SU-DHL-6 (cell line): ENCODE data around the gene PXMP4.

Experiments
- H2AFZ ChIP-seq: fragments of 200-600 bp; sonication (generic); 2 replicates; pipeline ENCODE4 v1.6.1; 2014; ENCODE audit warnings: low read depth, mild to moderate bottlenecking, moderate library complexity, mixed read lengths, antibody characterized with exemption, low read length; ENCODE audit not compliant: severe bottlenecking
- H3F3A ChIP-seq: fragments of 200-600 bp; shearing (Covaris generic); 2 replicates; pipeline ENCODE4 v1.6.0; 2016; ENCODE audit warnings: antibody characterized with exemption, mild to moderate bottlenecking; ENCODE audit not compliant: insufficient read depth
- H3K27ac ChIP-seq: fragments of 200-600 bp; sonication (generic); 2 replicates; pipeline ENCODE4 v1.5.1; 2016; ENCODE audit warnings: low read depth, mild to moderate bottlenecking, low read length, moderate library complexity, mixed read lengths
- H3K27me3 ChIP-seq: fragments of 200-600 bp; sonication (generic), shearing (Covaris generic); 2 replicates; pipeline ENCODE4 v1.6.0; 2014; ENCODE audit warnings: mild to moderate bottlenecking, low read length
- H3K36me3 ChIP-seq: fragments of 200-600 bp; sonication (generic); 2 replicates; pipeline ENCODE4 v1.6.1; 2014; ENCODE audit warnings: mild to moderate bottlenecking, low read length, mixed read lengths
- H3K4me2 ChIP-seq: fragments of 300-600, 200-600 bp; shearing (Covaris generic), sonication (generic); 2 replicates; pipeline ENCODE4 v1.6.0; 2014; ENCODE audit warnings: low read length, low read depth, mild to moderate bottlenecking; ENCODE audit not compliant: poor library complexity, severe bottlenecking
- H3K4me3 ChIP-seq: fragments of 200-600 bp; sonication (generic); 2 replicates; pipeline ENCODE4 v1.5.1; 2014; ENCODE audit warnings: antibody characterized with exemption, low read length, mild to moderate bottlenecking, mixed read lengths; ENCODE audit not compliant: insufficient read depth, poor library complexity, severe bottlenecking
- H3K79me2 ChIP-seq: fragments of 200-600 bp; sonication (generic); 2 replicates; pipeline ENCODE4 v1.6.1; 2014; ENCODE audit warnings: mild to moderate bottlenecking, low read length, moderate library complexity; ENCODE audit not compliant: insufficient read depth
- H3K9ac ChIP-seq: fragments of 200-600 bp; sonication (generic); 2 replicates; pipeline ENCODE4 v1.7.0; 2014; ENCODE audit warnings: mild to moderate bottlenecking, low read length
- H3K9me2 ChIP-seq: fragments of 200-600 bp; sonication (generic); replicated peaks from 2 replicates; pipeline ENCODE4 v1.6.1; 2014; ENCODE audit warnings: low read length; ENCODE audit not compliant: insufficient read depth
- H3K9me3 ChIP-seq: fragments of 200-600 bp; sonication (generic); 2 replicates; pipeline ENCODE4 v1.6.1; 2014; ENCODE audit warnings: low read length, mixed read lengths; ENCODE audit not compliant: insufficient read depth
- H4K20me1 ChIP-seq: fragments of 200-600 bp; sonication (generic); 2 replicates; pipeline ENCODE4 v1.6.1; 2014; ENCODE audit warnings: low read depth, mild to moderate bottlenecking, antibody characterized with exemption, low read length, moderate library complexity, mixed read lengths
- EZH2phosphoT487 ChIP-seq: fragments of 200-600 bp; sonication (generic), shearing (Covaris generic); conservative IDR thresholded peaks from 2 replicates; pipeline ENCODE4 v1.6.1; 2018; ENCODE audit warnings: mild to moderate bottlenecking, antibody characterized with exemption, low read length, moderate library complexity, mixed read lengths
- TF ChIP-seq, protein P1 (sequence below): fragments of 200-600 bp; sonication (generic); IDR thresholded peaks from one replicate; pipeline ENCODE4 v1.5.1; 2017; ENCODE audit warnings: antibody characterized with exemption, mild to moderate bottlenecking, low read length, moderate library complexity; ENCODE audit not compliant: insufficient read depth, poor library complexity, severe bottlenecking

The PXMP4 gene

DNA sequence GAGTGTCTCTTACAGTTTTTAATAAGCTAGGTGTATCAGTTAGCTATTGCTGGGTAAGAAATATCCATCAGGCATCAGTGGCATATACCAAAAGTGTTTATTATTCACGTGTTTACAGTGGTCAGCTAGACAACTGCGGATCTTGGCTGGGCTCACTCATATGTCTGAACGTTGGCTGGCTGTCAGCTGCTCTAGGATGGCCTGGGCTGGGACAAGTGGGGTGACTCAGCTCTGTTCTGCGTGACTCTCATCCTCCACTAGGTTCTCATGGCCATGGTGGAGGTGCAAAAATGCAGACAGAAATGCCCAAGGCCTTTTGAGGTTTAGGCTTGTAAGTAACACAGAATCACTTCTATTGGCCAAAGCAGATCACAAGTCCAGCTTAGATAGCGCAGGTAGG lies 33.7 kb upstream of the PXMP4 start:
- H3K4me3 ChIP-seq: no peak overlapping the region
- peaks cover 7% of the 10 kb centered on the region for H3K36me3 ChIP-seq
- no peak overlapping the region for H3K9ac ChIP-seq
- H3K27ac ChIP-seq: no peak overlapping the region
- no peaks in the 10 kb centered on the region for H3K27me3 ChIP-seq
- no peaks in the 10 kb centered on the region for H3K79me2 ChIP-seq
- H3F3A ChIP-seq: no peaks in the 10 kb centered on the region
- no peak overlapping the region for H3K4me2 ChIP-seq
- no peaks in the 10 kb centered on the region; the same call in 1 of the 2 replicates for H3K9me3 ChIP-seq
- no peaks in the 10 kb centered on the region for H4K20me1 ChIP-seq
- H3K9me2 ChIP-seq: no peaks in the 10 kb centered on the region
- no peak overlapping the region for H2AFZ ChIP-seq
- TF ChIP-seq, protein P1, sequence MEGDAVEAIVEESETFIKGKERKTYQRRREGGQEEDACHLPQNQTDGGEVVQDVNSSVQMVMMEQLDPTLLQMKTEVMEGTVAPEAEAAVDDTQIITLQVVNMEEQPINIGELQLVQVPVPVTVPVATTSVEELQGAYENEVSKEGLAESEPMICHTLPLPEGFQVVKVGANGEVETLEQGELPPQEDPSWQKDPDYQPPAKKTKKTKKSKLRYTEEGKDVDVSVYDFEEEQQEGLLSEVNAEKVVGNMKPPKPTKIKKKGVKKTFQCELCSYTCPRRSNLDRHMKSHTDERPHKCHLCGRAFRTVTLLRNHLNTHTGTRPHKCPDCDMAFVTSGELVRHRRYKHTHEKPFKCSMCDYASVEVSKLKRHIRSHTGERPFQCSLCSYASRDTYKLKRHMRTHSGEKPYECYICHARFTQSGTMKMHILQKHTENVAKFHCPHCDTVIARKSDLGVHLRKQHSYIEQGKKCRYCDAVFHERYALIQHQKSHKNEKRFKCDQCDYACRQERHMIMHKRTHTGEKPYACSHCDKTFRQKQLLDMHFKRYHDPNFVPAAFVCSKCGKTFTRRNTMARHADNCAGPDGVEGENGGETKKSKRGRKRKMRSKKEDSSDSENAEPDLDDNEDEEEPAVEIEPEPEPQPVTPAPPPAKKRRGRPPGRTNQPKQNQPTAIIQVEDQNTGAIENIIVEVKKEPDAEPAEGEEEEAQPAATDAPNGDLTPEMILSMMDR: no peak
- TF ChIP-seq EZH2phosphoT487: no peak

DNA sequence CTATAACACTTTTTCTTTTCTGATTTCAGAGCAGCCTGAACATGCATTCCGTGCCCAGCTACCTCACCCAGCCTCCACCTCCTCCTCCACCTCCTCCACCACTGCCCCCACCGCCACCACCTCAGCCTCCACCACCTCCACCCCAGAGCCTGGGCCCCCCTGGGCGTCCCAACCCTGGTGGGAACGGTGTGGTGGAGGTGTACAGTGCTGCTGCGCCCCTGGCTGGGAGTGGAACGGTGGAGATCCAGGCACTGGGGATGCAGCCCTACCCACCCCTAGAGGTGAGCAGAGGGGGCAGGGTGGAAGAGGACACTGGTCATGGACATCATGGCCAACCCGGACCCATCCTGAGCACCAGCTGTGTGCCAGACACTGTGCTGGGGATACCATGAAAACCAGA lies 33.0 kb upstream of the PXMP4 start:
- Histone ChIP-seq H3K36me3 (peaks cover 7% of the 10 kb centered on the region), H3K27me3 (no peaks in the 10 kb centered on the region), H3K4me2 (no peak overlapping the region), H3K79me2 (no peaks in the 10 kb centered on the region), H3K9me2 (no peaks in the 10 kb centered on the region), H3K9me3 (no peaks in the 10 kb centered on the region; the same call in 1 of the 2 replicates), H3F3A (no peaks in the 10 kb centered on the region), H3K27ac (no peak overlapping the region), H2AFZ (no peak overlapping the region), H4K20me1 (no peaks in the 10 kb centered on the region), H3K4me3 (no peak overlapping the region), H3K9ac (no peak overlapping the region)
- TF ChIP-seq, protein P1: no peak
- TF ChIP-seq EZH2phosphoT487: no peak

DNA sequence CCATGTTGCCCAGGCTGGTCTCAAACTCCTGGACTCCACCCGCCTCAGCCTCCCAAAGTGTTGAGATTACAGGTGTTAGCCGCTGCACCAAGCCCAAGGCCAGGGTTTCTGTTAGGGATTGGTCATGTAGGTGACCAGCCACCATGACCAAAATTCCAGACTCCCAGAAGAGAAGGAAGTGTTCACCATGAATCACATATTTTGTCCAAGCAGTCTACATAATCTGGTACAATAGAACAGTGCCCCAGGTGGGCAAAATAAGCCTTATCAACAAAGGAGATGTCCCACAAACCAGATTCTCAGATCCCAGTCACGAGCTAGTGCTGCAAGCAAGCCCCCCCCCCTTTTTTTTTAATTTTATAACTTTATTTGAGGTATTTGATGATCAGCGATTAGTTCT lies 31.7 kb upstream of the PXMP4 start:
- no peaks in the 10 kb centered on the region for H3F3A ChIP-seq
- H3K79me2 ChIP-seq: no peaks in the 10 kb centered on the region
- no peak overlapping the region for H3K27ac ChIP-seq
- no peaks in the 10 kb centered on the region for H3K9me3 ChIP-seq
- no peaks in the 10 kb centered on the region for H3K36me3 ChIP-seq
- TF ChIP-seq, protein P1: no peak
- no peak for TF ChIP-seq EZH2phosphoT487
- H3K4me2 ChIP-seq: no peak overlapping the region
- no peak overlapping the region for H3K4me3 ChIP-seq
- H3K9me2 ChIP-seq: no peaks in the 10 kb centered on the region
- H4K20me1 ChIP-seq: no peaks in the 10 kb centered on the region
- no peak overlapping the region for H3K9ac ChIP-seq
- no peak overlapping the region for H2AFZ ChIP-seq
- H3K27me3 ChIP-seq: no peaks in the 10 kb centered on the region
